ENCODE data around the gene TMEM52.

The TMEM52 gene

DNA sequence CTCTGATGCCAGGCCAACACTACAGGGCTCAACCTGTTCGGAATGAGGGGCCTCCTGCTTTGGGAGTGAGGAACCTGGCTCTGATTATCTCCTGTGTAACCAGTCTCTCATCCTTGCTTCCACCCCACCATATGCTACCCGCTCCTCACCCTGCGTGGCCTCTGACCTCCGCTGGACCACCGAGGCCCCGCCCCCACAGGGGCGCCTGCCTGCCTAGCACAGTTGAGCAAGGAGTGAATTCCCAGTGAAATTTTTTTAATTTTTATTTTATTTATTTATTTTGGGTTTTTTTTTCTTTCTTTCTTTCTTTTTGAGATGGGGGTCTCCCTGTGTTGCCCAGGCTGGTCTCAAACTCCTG lies 26.3 kb downstream of the TMEM52 start:
- peaks cover 16% of the 10 kb centered on the region for H3K36me3 Mint-ChIP-seq (ENCODE audit: low read depth)
- peak overlapping the region; percentile 76 for H3K27ac Mint-ChIP-seq
- H3K27me3 Mint-ChIP-seq (ENCODE audit: low read depth, poor library complexity), result no peaks in the 10 kb centered on the region
- H3K9me3 Mint-ChIP-seq, result peaks cover 10% of the 10 kb centered on the region
- H3K4me3 Mint-ChIP-seq, result peak overlapping the region; percentile 80
- no peak for DNase-seq
- peaks cover 57% of the 10 kb centered on the region for H3K4me1 Mint-ChIP-seq
- no peak for TF ChIP-seq CTCF (IDR thresholded peaks at IDR 0.05)

GRCh38 chr1:1892079-1892762 lies 26.9 kb downstream of the TMEM52 start:
- H3K9me3 Mint-ChIP-seq, result peaks cover 12% of the 10 kb centered on the region
- DNase-seq, result no peak
- no peaks in the 10 kb centered on the region for H3K27me3 Mint-ChIP-seq (ENCODE audit: low read depth, poor library complexity)
- peak overlapping the region; percentile 80 for H3K4me3 Mint-ChIP-seq
- H3K27ac Mint-ChIP-seq, result peak overlapping the region; percentile 76
- peaks cover 21% of the 10 kb centered on the region for H3K36me3 Mint-ChIP-seq (ENCODE audit: low read depth)
- H3K4me1 Mint-ChIP-seq, result peaks cover 57% of the 10 kb centered on the region
- TF ChIP-seq CTCF (IDR thresholded peaks at IDR 0.05), result no peak

DNA sequence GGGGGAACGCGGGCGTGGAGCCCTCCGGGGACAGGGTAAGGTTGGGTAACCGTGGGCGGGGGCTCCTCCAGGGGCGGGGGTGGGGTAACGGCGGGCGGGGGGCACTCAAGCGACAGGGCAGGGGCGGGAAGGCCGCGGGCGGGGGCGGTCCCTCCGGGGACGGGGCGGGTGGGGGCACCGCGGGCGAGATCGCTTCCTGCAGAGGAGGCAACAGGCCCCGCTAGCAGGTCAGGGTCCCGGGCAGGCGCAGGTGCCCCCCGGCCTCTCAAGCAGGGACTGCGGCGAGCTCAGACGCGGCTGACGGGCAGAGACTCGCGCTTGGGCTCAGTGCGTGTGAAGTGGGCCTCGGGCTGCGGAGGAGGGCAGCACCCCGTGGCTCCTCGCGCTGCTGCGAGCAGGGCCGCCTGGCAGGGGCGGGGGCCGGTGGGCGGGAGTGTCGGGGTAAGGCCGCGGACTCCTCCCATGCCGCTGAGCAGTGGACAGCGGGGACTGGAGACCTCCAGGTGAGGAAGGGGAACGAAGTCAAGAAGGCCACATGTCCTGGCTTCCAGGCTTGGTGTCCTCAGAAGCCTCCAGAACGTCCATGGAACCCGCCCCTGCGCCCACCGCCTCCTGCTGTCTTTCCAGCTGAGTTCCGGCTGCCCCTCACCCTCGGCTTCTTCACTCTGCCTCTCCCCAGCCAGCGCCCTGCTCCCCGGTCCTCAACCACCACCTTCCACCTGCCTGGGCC lies 27.6 kb downstream of the TMEM52 start:
- no peaks in the 10 kb centered on the region for H3K27me3 Mint-ChIP-seq (ENCODE audit: low read depth, poor library complexity)
- H3K9me3 Mint-ChIP-seq, result peaks cover 17% of the 10 kb centered on the region
- H3K27ac Mint-ChIP-seq, result peak overlapping the region; percentile 37
- H3K4me3 Mint-ChIP-seq, result peak overlapping the region; percentile 80
- peak; percentile 70 for DNase-seq
- H3K36me3 Mint-ChIP-seq (ENCODE audit: low read depth), result peaks cover 29% of the 10 kb centered on the region
- peaks cover 60% of the 10 kb centered on the region for H3K4me1 Mint-ChIP-seq
- no peak for TF ChIP-seq CTCF (IDR thresholded peaks at IDR 0.05)

DNA sequence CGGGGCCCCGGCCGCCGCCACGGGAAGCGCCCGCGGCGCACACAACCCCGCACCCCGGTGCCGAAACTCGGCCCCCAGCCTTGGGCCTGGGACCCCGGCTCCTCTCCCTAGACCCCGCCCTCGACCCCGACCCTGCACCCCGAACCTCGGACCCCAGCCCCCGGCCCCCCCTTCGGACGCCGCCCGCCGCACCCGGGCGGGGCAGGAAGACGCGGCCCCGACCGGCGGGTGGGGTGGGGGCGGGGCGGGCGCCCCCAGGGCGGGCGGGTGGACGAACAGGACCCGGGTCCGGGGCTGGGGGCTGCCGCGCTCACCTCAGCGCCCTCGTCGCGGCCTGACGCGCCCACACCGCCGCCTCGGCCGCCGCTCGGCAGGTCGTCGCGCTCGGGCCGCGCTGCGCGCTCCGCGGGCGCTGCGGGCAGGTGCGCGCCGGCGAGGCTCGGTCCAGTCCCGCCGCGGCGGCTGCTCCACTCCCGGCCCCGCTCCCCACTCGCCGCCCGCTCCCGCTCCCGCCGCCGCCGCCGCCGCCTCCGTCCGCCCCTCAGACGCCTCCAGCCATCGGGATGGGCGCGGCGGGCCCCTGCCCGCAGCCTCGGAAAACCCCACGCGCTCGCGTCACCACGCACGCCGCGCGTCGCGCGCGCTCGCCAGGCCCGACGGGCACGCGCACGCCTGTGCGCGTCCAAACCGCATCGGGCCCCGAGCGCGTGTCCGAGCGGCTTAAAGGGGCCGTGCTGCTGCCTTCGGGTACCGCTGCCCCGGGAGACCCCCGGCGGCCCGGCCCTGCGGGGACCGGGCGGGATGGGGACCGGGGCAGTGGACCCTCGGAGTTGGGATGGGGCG lies 28.4 kb downstream of the TMEM52 start, which contains the start of gene GNB1:
Gene GNB1, minus strand, starts transcription at position 582 of the 843 bp plus-strand sequence. CDS start 65,634 bp downstream, outside the sequence.
- DNase-seq, result peak; percentile 80
- TF ChIP-seq CTCF (IDR thresholded peaks at IDR 0.05), result no peak
- H3K4me1 Mint-ChIP-seq, result peaks cover 56% of the 10 kb centered on the region

GRCh38 chr1:1889847-1890505 lies 29.1 kb downstream of the TMEM52 start:
- TF ChIP-seq CTCF (IDR thresholded peaks at IDR 0.05), result no peak
- no peaks in the 10 kb centered on the region for H3K27me3 Mint-ChIP-seq (ENCODE audit: low read depth, poor library complexity)
- peaks cover 22% of the 10 kb centered on the region for H3K9me3 Mint-ChIP-seq
- peaks cover 33% of the 10 kb centered on the region for H3K36me3 Mint-ChIP-seq (ENCODE audit: low read depth)
- peak overlapping the region; percentile 10 for H3K27ac Mint-ChIP-seq
- peak; percentile 55 for DNase-seq
- peak overlapping the region; percentile 87 for H3K4me3 Mint-ChIP-seq
- H3K4me1 Mint-ChIP-seq, result peaks cover 52% of the 10 kb centered on the region

More for the DNA sequence above, 28.4 kb downstream of the TMEM52 start, which contains the start of gene GNB1:
- H3K27me3 Mint-ChIP-seq (ENCODE audit: low read depth, poor library complexity), result no peaks in the 10 kb centered on the region
- peak within 1 kb of the TSS; percentile 87 for H3K4me3 Mint-ChIP-seq
- peaks cover 22% of the 10 kb centered on the region for H3K9me3 Mint-ChIP-seq
- peak within 1 kb of the TSS; percentile 37 for H3K27ac Mint-ChIP-seq
- H3K36me3 Mint-ChIP-seq (ENCODE audit: low read depth), result peaks cover 33% of the 10 kb centered on the region
